NCI-H2196 (cell line): ENCODE results near the gene PTPRC.

Source experiments
- DNase-seq: peaks from one replicate; lab custom pipeline; 2025; ENCODE audit not compliant: unreplicated experiment; lab: John Stamatoyannopoulos, UW

PTPRC gene

DNA sequence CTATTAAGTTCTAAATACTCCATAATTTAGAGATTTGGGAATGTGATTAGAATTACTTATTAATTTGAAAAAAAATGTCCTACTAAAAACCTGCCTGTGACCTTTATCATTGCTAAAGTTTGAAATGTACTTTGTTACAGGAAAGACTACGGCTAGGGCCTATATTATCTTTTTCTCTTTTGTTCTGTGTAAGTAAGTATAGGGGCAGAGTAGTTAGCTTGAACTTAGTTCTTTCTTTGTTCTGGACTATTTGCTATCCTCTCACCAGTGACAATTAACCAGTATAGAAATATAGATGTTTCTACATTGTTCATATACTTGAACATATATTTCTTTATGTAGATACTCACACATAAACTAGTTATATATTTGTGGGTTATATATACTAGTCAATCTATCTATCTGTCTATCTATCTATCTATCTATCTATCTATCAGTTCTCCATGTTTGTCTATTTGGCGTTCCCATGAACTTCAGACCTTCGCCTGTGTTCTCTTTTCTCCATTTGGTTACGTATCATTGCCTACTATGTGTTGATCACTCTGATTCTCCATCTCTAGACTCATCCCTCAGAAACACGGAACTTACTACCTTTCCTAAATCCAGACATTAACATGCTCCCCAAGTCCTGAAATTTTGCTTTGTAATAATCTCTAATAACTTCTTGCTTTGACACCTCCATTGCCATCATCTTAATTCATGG is 3.3 kb downstream of the PTPRC start:
- DNase-seq, result no peak

DNA sequence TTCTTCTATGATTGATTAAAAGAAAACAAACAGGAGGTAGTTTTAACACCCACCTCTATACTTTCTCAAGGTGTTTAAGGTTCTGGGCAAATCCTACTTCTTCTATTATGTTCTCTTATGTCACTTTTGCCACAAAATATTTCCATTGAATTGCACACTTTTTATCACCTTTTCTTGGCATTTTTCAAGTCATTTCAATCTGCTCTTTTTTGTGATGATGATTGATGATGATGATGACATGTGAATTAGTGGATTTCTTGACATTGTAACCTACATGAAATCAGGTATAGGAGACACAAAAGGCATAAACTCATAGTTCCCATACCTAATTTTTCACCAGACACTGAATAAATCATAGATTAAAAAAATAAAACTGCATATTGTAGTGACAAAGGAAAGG is 4.1 kb downstream of the PTPRC start:
- no peak for DNase-seq

DNA sequence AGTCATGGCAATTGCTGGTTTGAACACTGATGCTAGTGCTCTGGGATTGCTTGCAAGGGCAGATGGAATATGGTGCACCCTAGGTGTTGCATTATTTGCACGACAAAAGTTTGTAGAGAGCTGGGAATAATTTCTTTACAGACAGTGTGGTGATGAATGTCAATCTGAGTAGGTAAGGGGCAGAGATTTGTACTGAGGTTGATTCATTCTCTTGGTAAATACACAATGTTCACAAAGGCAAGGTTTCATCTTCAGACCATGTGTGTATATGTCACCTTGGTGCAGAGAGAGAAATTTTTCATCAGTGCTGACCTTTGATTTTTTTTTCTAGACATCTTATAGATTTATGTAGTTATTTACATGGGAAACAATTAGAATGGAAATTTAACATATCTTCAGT is 5.0 kb downstream of the PTPRC start:
- DNase-seq, result no peak

DNA sequence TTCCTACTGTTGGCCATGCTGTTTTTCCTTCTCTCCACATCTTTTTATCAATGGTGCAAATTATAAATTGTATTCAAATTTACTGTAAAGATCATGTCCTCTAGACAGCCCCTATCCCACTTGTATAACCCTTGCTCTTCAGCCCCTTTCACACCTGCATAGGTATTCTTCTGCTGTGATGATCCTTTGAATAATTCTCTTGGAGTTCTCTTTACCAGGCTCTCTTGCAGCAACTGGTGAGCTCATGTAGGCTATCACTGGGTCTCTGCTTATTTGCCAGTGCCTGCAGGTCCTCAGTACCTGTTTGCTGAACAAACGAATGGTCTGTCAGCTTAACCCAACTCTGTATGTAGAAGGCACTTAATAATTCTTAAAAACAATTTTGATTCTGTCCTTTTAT is 8.2 kb downstream of the PTPRC start:
- DNase-seq, result no peak

DNA sequence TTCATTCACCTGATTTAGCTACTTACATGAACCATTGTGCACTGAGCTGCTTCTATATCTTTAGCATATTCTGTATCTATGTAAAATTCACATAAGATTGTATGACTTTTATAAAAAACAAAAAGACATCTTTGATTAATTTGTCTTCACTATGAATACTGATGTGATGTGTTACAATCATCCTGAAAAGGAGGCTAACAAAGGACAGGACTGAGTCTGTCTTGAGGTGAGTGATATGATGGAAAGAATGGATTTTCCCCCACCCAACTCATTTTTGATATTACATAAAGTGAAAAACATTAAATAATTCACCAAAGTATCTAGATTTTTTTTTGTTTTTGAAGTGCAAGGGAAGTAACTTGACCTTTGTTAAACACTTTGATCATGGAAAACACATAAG is 9.8 kb downstream of the PTPRC start:
- no peak for DNase-seq

DNA sequence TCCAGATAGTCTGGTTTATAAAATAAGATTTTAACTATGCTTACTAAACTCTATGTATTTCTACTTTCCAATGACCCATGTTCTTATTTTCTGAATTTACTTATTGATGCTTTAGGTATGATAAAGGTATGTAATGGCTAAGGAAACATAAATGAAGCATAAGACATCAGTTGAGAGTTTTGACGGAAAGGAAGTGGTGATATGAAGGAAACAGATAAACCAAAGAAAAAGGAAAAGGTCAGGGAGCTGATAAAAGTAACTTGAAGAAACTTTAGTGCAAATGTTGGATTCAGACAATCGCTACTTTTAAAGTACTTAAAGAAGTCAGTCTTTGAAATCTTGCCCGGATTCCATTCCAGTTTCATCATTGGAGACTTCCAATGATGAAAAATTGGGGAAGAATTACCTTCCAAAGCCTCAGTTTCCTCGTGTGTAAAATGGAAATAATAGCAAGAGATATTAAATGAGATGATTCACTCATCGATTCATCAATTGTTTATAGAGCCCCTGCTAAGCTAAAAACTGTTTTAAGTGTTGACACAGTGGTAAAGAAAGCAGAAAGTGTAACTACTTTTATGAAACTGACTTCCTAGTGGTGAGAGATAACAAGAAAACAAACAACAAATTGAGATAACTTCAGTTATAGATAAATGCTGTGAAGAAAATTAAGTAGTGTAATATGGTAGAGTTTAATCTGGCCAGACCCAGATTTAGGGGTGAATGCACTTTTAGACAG is 10.6 kb downstream of the PTPRC start:
- no peak for DNase-seq

DNA sequence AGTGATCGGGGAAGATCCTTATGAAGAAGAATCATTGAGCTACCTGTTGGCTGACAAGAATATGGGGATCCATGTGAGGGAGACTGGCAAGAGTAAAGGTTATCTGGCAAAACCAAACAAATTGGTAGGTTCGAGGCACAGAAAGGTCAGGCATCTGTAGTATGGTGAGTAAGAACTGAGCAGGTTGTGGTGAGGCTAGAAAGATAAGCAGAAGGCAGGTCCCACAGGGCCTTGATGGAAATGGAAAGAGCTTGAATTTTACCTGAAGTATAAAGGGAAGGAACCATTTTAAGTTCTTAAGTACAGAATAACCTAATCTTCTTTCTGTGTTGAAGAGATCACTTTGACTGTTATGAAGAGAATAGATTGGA is 11.1 kb downstream of the PTPRC start:
- DNase-seq, result no peak

DNA sequence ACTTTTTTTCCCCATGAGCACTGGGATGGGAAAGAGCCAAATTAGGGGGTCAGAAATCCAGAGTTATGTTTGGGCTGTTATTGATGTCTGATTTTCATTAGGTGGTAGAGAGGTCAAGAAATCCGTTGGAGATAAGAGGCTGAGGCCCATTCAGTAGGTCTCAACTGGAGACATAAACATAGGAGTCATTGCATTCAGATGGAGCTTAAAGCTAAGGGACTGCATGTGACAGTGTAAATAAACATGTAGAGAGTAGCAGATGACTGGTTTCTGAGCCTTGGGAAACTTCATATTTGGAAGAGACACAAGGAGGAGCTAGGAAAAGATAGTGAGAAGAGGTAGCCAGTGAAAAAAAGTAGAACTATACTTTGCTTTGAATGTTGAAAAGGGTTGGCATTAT is 11.7 kb downstream of the PTPRC start:
- DNase-seq, result no peak

DNA sequence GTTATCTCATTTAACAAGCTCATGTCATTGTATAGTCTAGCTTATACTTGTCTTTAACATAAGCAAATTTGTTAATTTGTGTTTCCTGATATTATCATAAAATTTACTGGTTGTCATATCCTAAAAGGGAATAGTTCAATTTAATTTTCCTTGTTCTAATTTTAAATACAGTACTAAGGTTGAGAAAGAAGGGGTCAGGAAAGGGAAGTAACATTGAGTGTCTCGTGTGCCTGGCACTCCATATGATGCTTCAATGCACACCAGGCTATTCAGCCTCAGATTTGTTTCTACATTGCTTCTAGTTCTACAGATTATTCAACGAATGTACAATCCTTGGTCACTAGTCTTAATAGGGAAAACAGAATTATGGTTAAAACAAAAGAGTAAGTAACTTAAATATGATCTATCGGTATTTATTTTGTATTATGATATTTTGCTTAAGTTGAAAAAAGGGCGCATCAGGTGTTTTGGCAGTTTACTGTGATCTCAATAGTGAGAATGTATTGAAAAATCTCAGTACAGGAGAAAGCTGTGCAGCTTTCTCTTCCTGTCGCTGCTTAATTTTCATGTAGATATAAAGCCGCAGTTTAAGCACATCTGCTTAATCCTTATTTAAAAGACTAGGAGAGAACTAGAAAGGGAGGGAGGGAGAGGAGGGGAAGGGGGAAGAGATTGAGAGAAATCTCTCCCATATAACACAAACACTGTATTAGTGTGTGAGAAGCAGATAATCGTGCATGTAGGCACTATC is 13.0 kb downstream of the PTPRC start:
- no peak for DNase-seq

DNA sequence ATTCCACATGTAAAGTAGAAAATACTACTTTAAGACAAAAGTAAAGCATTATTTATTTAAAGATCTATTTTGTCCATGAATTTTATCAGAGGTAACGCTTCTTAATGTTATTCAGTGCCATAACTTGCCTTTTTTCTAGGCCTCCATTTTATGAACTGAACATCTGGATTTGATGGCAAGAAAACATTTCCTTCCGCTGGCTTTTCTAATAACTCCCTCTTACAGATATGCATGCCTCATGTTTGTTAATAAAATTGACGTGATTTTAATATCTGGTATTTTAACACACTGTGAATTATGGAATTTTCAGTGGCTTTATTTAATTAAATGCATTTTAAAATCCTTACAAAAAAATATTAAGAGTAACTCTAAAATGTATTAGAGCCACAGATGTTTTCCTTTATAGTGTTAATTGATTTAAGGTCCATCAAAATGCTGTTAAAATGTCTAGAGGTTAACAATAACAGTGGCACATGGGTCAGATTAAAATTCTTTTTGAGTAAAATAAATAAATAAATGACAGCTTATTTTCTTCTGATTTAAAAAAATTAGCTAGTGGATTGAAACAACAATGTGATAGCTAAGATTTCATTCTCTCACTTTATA is 15.1 kb downstream of the PTPRC start:
- no peak for DNase-seq

DNA sequence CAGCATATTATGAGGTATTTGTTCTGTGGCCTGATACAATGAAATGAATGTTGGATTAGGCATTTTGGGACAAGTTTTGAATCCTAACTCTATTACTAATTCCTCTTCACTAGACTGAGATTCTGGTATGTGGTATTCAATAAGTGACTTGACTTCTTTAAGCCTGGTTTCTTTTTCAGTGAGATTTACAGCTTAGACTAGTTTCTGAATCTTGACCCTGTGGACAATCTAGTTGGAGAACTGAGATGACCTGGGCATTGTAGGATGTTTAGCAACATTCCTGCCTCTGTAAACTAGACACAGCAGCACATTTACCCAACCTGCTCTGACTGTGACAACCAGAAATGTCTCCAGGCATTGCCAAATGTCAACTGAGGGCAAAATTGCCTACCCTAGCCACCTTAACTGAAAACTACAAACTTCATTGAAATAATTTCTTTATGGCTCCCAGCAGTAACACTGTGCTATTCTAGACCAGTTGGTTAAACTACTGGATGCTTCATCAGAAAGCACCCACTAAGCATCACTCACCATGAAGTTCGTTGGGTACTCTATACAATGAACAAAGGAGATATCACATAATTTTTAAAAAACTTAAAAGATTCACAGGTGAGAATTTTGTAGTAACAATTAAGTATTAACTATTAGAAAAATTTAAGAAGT is 16.8 kb downstream of the PTPRC start:
- no peak for DNase-seq

DNA sequence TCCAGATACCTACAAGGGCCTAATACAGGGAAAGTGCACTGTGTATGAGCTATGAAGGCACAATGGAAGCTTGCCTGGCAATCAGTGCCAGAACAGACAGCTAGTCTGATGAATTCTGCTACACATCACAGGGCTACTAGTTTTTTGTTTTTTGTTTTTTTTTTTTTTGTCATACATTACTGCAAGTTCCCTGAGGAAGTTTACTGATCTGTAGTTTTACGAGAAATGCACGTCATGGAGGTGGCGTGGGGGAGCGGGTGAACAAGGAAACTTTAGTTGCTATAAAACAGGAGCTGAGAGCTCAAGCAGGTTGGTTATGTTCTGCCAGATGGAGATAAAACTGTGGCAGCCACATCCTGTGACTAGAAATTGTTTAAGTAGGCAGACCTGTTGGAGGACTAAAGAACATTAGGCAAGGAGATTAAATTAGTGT is 17.7 kb downstream of the PTPRC start:
- DNase-seq, result no peak

DNA sequence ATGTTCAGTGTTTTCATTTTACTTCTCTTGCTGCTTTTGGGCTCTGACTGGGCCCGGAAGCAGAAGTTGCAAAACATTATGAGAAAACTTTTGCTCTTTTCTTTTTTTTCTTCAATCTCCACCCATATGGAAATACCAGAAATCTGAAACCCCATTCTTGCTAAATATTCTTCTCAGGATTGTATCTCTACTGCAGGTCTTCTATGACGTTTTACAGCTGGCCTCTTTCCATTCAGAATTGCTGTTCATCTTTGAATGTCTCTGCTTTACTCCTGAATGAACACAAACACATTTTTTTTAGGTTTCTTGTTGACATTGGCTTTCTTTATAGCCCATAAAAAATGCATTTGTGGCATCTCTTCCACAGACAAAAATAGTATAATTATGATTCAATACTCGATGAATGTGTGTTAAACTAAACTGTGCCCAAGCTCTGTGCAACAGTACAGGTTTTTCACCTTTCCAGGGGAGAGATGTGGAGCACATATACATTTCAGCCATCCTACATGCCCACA is 18.8 kb downstream of the PTPRC start:
- DNase-seq, result no peak

DNA sequence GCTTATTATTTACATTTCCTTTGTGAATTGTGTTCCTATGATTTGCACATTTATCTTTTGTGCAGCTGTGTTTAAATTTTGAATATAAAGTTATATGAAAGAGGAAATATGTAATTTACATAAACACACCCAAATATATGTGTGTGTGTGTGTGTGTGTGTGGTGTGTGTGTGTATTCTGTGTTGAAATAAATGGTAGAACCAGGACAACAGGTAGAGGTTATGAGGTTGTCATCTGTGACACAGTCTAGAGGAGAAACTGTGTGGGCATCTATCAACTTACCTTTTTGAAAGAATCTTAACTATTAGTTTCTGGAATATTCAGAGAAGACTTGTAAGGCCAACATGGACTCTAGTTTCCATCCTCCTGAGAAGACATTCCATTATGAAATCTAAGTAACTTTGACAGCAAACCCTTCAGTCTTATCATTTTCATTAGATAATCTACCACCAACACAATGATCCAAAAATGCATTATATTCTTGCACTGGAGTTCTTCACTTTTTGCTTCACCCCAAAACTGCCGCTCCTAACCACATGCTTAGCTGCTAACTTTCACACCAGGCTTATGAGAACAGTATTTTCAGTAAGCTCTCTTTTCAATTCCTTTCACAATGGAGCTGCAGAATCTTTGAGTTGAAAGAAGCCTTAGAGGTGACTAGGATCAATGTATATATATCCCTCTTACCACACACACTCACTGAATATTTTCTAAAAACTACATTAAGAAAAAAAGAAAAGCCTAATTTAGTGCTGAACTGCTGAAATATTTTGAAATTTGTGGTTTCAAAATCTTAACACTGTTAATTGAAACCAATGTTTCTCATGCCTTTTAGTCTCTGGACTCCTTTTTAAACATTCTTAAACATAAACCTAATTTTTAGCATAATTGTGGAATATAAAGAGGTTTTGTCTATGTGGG is 21.8 kb downstream of the PTPRC start:
- DNase-seq, result no peak

DNA sequence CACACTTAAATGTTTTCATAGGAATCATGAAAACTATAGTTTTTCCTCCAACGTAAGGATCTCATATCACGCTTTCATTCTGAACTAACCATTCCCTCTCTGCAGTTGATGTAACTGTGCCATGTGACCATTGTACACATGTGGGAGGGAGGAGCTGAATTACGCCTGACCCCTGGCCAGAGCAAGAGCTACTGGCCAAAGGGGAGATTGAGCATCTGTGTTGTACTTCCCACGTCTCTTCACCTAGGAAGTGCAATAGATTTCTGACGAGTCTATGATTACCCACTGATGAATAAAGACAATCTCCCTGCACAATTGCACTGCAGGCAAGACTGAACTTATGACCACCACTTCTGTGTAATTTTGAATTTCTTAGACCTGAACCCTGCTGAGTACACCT is 24.0 kb downstream of the PTPRC start:
- no peak for DNase-seq

DNA sequence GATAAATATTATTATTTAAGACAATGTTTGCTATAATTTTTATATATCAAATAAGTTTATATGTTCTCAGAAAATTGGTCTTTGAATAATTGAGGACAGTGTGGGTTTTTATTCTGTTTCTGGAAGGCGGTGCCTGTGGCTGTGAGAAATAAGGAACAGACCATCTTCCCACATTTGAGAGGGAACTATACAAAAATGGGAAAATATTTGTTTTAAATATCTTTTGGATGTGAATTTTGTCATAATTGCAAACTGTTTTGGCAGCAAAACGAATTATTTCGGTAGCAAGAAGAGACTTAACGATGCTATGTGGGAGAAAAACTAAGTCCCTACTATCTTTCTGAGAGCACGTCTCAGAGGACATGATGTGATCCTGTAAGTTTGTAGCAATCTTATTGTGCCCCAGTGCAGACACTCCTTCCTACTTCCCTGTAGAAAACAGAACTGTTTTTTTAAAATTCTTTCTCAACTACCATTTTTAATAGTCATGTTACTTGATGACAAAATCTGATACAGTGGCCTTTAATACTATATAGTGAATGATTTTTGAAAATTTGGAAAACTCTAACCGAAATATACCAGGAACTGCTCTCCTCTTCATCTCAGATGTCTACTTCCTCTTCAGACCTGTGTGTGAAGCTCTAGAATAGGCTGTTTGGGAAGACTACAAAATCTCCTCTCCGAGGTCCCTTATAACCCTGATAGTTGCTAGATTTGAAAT is 25.4 kb downstream of the PTPRC start:
- DNase-seq, result no peak

DNA sequence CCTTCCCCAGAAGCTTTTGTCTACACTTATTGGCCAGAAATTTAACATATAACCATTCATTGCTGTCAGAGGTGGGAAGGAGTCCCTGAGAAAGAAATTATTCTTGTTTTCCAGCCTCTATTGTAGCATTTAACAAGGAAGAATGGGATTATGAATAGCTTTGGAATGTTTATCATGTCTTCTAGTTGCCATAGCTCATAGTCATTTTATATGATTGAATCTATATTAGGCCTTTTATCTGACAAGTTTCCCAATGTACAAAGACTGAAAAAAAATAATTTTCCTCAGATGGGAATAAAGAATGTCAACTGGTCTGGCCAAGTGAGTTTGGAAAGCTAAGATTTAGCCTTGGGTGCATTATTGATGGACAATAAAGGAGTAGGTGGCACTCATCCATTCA is 28.3 kb downstream of the PTPRC start:
- DNase-seq, result no peak

DNA sequence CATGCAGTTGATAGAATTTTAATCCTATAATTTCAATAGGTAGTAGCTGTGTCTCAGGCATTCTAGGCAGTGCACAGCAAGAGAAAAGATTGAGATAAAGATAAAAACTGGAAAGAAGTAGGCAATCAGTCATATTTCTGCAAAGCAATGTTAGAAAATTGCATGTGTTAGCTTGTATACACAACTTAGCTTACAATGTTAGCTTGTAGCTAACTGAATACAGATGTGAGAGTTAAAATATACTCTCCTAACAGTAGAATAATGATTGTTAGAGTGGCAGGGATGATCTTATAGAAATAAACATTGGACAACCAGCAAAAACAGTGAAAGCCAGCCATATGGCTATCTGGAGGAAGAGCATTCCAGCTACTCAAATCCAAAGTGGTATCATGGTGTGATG is 29.0 kb downstream of the PTPRC start:
- DNase-seq, result no peak

DNA sequence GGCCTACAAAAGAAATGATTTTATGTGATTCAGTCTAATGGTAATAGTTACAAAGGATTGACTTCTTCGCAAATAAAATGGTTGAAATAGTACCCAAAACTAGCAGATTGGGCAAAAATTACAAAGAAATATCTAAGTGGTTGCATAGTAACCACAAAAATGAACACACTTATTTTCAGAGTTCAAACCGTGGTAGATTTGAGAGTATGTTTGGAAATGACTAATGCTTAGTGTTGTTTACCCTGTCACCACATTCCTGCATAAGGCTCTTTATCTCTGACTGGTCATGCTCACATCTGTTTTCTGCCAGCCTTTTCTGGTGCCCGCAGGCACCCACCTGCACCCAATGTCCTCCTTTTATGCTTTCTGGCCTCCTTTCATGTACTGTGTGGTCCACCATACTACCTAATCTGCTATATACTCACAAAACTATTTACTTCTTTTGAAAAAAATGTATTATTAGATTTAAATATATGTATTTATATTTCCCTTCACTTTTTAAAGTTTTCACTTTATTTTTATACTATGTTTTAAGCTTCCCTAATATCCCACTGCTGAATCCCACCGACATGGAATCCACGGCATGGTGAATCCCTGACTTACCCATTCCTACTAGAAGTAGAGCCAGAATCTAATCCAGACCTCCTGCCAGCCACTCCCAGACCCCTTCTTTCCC is 30.3 kb downstream of the PTPRC start:
- no peak for DNase-seq
